Caco-2 (cell line): ENCODE results near the gene SLC1A3. TPM values are rescaled to one million over a fixed set of nuclear protein-coding genes. Genes with fewer than 3 reads are reported as not detected.
"Not testable (repeated sequence)": the region's sequence is repeated elsewhere in the genome, so short reads cannot be mapped to it uniquely, and the experiment has no call there.

ENCODE experiments used
- BruUV-seq: library from RNA; stranded (reverse); fragments of 400-500 nt; replicated peaks from 2 replicates; lab custom pipeline; 2021; lab: Mats Ljungman, UMichigan
- CTCF ChIA-PET: fragments of 300-600 bp; sonication (Branson Sonifier 250); formaldehyde crosslinking; loops from one replicate; lab custom pipeline; 2022; ENCODE audit warnings: antibody characterized with exemption; lab: Charles Lee
- POLR2A ChIA-PET: fragments of 300-600 bp; sonication (Branson Sonifier 250); formaldehyde crosslinking; loops from one replicate; lab custom pipeline; 2022; ENCODE audit warnings: antibody characterized with exemption; lab: Charles Lee
- DNase-seq, 2 experiments: peaks; one replicate each; pipeline versions ENCODE4 v3.0.0 to v3.0.0-alpha.2; 2020 to 2022
- H3K27me3 ChIP-seq: replicated peaks from 2 replicates; pipeline ENCODE4 v1.6.0; 2011; ENCODE audit warnings: low read length; ENCODE audit not compliant: control insufficient read depth, insufficient read depth
- H3K36me3 ChIP-seq: 2 replicates; pipeline ENCODE4 v1.5.1; 2011; ENCODE audit warnings: low read length; ENCODE audit not compliant: control insufficient read depth, insufficient read depth
- H3K4me1 ChIP-seq: fragments of 250-450 bp; sonication (Bioruptor Pico); 2 replicates; pipeline ENCODE4 v1.5.1; 2020; ENCODE audit warnings: mild to moderate bottlenecking
- H3K4me3 ChIP-seq: 2 replicates; pipeline ENCODE4 v1.5.1; 2011; ENCODE audit warnings: low read depth, mild to moderate bottlenecking, control low read depth, low read length
- H3K9me3 ChIP-seq: fragments of 250-450 bp; sonication (Bioruptor Pico); 2 replicates; pipeline ENCODE4 v1.5.1; 2020; ENCODE audit warnings: mild to moderate bottlenecking, moderate library complexity
- H3K27ac Mint-ChIP-seq: one replicate; pipeline ENCODE4 v1.8.0; 2022; ENCODE audit warnings: mixed read lengths; ENCODE audit not compliant: unreplicated experiment
- H3K27me3 Mint-ChIP-seq: one replicate; pipeline ENCODE4 v1.8.0; 2022; ENCODE audit warnings: mixed read lengths; ENCODE audit not compliant: insufficient read depth, unreplicated experiment
- H3K36me3 Mint-ChIP-seq: one replicate; pipeline ENCODE4 v1.8.0; 2022; ENCODE audit warnings: mild to moderate bottlenecking, mixed read lengths; ENCODE audit not compliant: insufficient read depth, unreplicated experiment
- H3K4me1 Mint-ChIP-seq: one replicate; pipeline ENCODE4 v1.8.0; 2022; ENCODE audit warnings: low read depth, mixed read lengths; ENCODE audit not compliant: unreplicated experiment
- H3K4me3 Mint-ChIP-seq: one replicate; pipeline ENCODE4 v1.8.0; 2022; ENCODE audit warnings: mild to moderate bottlenecking, moderate library complexity, mixed read lengths; ENCODE audit not compliant: unreplicated experiment
- H3K9me3 Mint-ChIP-seq: one replicate; pipeline ENCODE4 v1.8.0; 2022; ENCODE audit warnings: mixed read lengths; ENCODE audit not compliant: unreplicated experiment
- intact Hi-C: fragments of 100-400 bp; cut with micrococcal nuclease; formaldehyde crosslinking; loops from one replicate; pipeline ENCODE4 v1.10.0; 2022; ENCODE audit not compliant: unreplicated experiment
- total RNA-seq: library from RNA; stranded (reverse); gene quantifications from 2 replicates; pipeline ENCODE4 v1.2.3, GENCODE V29; 2022
- TF ChIP-seq, protein P1 (sequence below), 2 experiments: fragments of 200-600 bp in 1 of 2; IDR thresholded peaks; 1 replicate in 1 of 2; 2 replicates in 1 of 2; pipeline versions ENCODE4 v1.5.1 to v1.8.0; 2011 to 2022; ENCODE audit warnings: antibody characterized with exemption in 1 of 2, control low read depth in 1 of 2, inconsistent platforms in 1 of 2, low read depth in 1 of 2, low read length in 1 of 2, mild to moderate bottlenecking in 1 of 2, moderate library complexity in 1 of 2; ENCODE audit not compliant: insufficient read depth in 1 of 2, severe bottlenecking in 1 of 2, unreplicated experiment in 1 of 2

Gene SLC1A3
- total RNA-seq, 1 experiment from 2014 or later = 178 TPM

DNA sequence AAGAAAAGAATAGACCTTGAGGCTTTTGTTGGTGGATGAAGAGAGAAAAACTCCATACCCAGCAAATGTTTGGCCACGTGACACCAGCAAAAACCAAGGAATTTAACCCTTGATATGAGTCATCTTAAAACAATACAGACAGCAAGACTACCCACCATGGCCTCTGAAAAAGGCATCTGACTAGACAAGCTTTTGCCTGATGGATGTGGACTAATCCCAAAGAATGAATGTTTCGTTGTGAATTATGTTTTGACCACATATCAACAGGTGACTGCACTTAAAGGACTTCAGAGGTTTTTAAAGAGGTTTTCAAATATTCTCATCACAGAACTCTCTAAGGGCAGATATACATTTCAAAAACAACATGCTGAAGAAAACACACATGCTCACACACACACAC is 33.0 kb upstream of the SLC1A3 start:
- Histone ChIP-seq H3K36me3 (no peaks in the 10 kb centered on the region), H3K9me3 (no peaks in the 10 kb centered on the region), H3K4me1 (no peaks in the 10 kb centered on the region), H3K4me3 (no peak overlapping the region), H3K27me3 (no peaks in the 10 kb centered on the region)
- no TSS peak for BruUV-seq
- Mint-ChIP-seq H3K9me3 (no peaks in the 10 kb centered on the region), H3K27ac (no peak overlapping the region), H3K27me3 (no peaks in the 10 kb centered on the region), H3K4me1 (no peaks in the 10 kb centered on the region), H3K4me3 (no peak overlapping the region), H3K36me3 (no peaks in the 10 kb centered on the region)
- POLR2A ChIA-PET = no interaction called here
- no peak for DNase-seq
- CTCF ChIA-PET = no interaction called here
- intact Hi-C loops = no loop called here
- TF ChIP-seq, protein P1, sequence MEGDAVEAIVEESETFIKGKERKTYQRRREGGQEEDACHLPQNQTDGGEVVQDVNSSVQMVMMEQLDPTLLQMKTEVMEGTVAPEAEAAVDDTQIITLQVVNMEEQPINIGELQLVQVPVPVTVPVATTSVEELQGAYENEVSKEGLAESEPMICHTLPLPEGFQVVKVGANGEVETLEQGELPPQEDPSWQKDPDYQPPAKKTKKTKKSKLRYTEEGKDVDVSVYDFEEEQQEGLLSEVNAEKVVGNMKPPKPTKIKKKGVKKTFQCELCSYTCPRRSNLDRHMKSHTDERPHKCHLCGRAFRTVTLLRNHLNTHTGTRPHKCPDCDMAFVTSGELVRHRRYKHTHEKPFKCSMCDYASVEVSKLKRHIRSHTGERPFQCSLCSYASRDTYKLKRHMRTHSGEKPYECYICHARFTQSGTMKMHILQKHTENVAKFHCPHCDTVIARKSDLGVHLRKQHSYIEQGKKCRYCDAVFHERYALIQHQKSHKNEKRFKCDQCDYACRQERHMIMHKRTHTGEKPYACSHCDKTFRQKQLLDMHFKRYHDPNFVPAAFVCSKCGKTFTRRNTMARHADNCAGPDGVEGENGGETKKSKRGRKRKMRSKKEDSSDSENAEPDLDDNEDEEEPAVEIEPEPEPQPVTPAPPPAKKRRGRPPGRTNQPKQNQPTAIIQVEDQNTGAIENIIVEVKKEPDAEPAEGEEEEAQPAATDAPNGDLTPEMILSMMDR (IDR thresholded peaks at IDR 0.05; ENCODE audit: insufficient read depth in 1 of 2, low read depth in 1 of 2, low read length in 1 of 2, severe bottlenecking in 1 of 2, unreplicated experiment in 1 of 2) = no peak

DNA sequence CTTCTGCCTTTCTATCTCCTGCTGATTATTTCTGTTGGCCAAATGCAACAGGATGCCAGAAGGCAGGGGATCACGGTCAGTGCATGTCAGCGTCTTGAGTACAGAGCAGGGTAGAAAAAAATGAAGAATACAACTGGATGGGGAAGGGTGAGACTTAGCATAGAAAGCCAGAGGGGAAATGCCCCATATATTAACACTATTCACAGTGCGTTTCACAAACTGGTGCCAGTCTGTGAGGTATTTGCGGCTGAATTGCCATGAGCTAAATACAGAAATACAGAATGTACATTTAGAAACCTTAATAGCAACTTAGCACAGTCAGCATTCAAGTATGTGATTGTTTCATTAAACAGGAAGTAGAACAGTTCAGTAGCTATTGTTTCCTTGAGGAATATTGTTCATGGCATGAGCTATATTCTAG is 31.0 kb upstream of the SLC1A3 start:
- no peaks in the 10 kb centered on the region for H3K36me3 Mint-ChIP-seq
- BruUV-seq = no TSS peak
- Histone ChIP-seq H3K9me3 (no peaks in the 10 kb centered on the region), H3K4me1 (0 out of 2 replicates have a peak, but pooled peaks cover under 1% of the 10 kb centered on the region), H3K27me3 (no peaks in the 10 kb centered on the region), H3K36me3 (no peaks in the 10 kb centered on the region), H3K4me3 (no peak overlapping the region)
- DNase-seq = no peak
- H3K4me1 Mint-ChIP-seq = no peaks in the 10 kb centered on the region
- no peaks in the 10 kb centered on the region for H3K9me3 Mint-ChIP-seq
- intact Hi-C loops = no loop called here
- ChIA-PET POLR2A (no interaction called here), CTCF (no interaction called here)
- TF ChIP-seq, protein P1 (IDR thresholded peaks at IDR 0.05; ENCODE audit: insufficient read depth in 1 of 2, low read depth in 1 of 2, low read length in 1 of 2, severe bottlenecking in 1 of 2, unreplicated experiment in 1 of 2) = no peak
- H3K4me3 Mint-ChIP-seq = no peak overlapping the region
- no peaks in the 10 kb centered on the region for H3K27me3 Mint-ChIP-seq
- no peak overlapping the region for H3K27ac Mint-ChIP-seq

GRCh38 chr5:36576721-36577120 is 29.7 kb upstream of the SLC1A3 start:
- Mint-ChIP-seq H3K9me3 (no peaks in the 10 kb centered on the region), H3K27me3 (no peaks in the 10 kb centered on the region), H3K4me3 (no peak overlapping the region), H3K36me3 (no peaks in the 10 kb centered on the region), H3K4me1 (no peaks in the 10 kb centered on the region), H3K27ac (no peak overlapping the region)
- Histone ChIP-seq H3K4me1 (peaks cover 9% of the 10 kb centered on the region), H3K27me3 (no peaks in the 10 kb centered on the region), H3K36me3 (no peaks in the 10 kb centered on the region), H3K9me3 (no peaks in the 10 kb centered on the region), H3K4me3 (no peak overlapping the region)
- intact Hi-C loops = no loop called here
- DNase-seq = no peak
- TF ChIP-seq, protein P1 (IDR thresholded peaks at IDR 0.05; ENCODE audit: insufficient read depth in 1 of 2, low read depth in 1 of 2, low read length in 1 of 2, severe bottlenecking in 1 of 2, unreplicated experiment in 1 of 2) = no peak
- POLR2A ChIA-PET = no interaction called here
- no TSS peak for BruUV-seq
- CTCF ChIA-PET = no interaction called here

DNA sequence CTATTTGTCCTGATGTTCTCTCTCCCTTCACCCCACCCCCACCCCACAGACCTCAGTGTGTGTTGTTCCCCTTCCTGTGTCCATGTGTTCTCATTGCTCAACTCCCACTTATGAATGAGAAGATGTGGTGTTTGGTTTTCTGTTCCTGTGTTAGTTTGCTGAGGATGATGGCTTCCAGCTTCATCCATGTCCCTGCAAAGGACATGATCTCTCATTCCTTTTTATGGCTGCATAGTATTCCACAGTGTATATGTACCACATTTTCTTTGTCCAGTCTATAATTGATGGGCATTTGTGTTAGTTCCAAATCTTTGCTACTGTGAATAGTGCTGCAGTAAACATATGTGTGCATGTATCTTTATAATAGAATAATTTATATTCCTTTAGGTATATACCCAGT is 26.5 kb upstream of the SLC1A3 start:
- BruUV-seq, CTCF ChIA-PET, H3K27me3 Mint-ChIP-seq, H3K9me3 Mint-ChIP-seq, POLR2A ChIA-PET, H3K4me3 ChIP-seq, H3K36me3 Mint-ChIP-seq, H3K4me1 ChIP-seq, DNase-seq, H3K9me3 ChIP-seq, H3K27ac Mint-ChIP-seq, H3K27me3 ChIP-seq, H3K36me3 ChIP-seq, intact Hi-C loops, H3K4me3 Mint-ChIP-seq: not testable (repeated sequence)
- H3K4me1 Mint-ChIP-seq = peaks cover 13% of the 10 kb centered on the region
